Measurements from ENCODE around the gene CUEDC1. TPM values are rescaled to one million over a fixed set of nuclear protein-coding genes. Genes with fewer than 3 reads are reported as not detected.
A peak's percentile ranks its signal among the peaks of the same experiment; 100 is the strongest.

CUEDC1 gene
- total RNA-seq, 4 donors from 2014 or later: 10.2 to 45.4 (median 19.2) TPM

DNA sequence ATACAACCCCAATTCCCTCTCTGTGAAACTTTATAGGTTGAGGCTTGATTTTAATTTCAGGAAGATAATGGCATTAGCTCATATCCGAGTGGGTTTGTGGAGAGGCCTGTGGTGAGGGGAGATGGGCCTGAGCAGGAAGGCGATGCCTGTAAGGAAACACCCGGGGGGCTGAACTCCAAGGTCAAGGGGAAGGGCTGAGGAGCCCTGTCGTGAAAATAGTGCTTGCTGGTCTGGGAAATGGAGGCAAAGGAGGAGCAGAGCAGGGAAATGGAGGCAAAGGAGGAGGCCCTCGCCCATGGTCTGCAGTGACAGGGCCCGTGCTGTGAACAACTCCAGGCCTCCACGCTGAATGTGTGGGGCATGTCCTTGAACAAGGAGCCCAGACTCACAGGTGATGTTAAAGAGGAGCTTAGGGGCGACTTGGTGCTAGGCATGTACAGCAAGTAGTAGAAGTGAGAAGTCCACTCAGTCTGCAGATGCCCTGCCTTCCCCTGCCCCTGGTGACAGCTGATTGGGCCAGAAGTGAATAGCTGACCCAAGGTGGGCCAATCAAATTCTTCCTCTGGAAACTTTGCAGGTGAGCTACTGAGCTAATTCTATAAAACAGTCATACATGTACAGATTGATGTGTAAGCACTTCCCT lies 143.5 kb downstream of the CUEDC1 start:
- H3K4me3 ChIP-seq: no peak overlapping the region
- H3K36me3 ChIP-seq: no peaks in the 10 kb centered on the region
- H3K4me1 ChIP-seq: no peaks in the 10 kb centered on the region
- TF ChIP-seq, protein P1, sequence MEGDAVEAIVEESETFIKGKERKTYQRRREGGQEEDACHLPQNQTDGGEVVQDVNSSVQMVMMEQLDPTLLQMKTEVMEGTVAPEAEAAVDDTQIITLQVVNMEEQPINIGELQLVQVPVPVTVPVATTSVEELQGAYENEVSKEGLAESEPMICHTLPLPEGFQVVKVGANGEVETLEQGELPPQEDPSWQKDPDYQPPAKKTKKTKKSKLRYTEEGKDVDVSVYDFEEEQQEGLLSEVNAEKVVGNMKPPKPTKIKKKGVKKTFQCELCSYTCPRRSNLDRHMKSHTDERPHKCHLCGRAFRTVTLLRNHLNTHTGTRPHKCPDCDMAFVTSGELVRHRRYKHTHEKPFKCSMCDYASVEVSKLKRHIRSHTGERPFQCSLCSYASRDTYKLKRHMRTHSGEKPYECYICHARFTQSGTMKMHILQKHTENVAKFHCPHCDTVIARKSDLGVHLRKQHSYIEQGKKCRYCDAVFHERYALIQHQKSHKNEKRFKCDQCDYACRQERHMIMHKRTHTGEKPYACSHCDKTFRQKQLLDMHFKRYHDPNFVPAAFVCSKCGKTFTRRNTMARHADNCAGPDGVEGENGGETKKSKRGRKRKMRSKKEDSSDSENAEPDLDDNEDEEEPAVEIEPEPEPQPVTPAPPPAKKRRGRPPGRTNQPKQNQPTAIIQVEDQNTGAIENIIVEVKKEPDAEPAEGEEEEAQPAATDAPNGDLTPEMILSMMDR (IDR thresholded peaks at IDR 0.05): no peak
- no peak for TF ChIP-seq POLR2A (IDR thresholded peaks at IDR 0.05)
- peak overlapping the region in 1 of 4 donors; percentile 62 for H3K27ac ChIP-seq
- no peaks in the 10 kb centered on the region for H3K9me3 ChIP-seq
- H3K27me3 ChIP-seq: no peaks in the 10 kb centered on the region
- no peak for DNase-seq

Small RNA genes lying within 50 kb of the gene (small RNA-seq; reads per million reads assigned to genes)
- gene AC015813.4: 0 reads per million in 2 donors

Other genes with a start within 250 kb of the CUEDC1 start
- gene CCDC182, start 210.1 kb downstream of the CUEDC1 start, total RNA-seq: not detected
- gene MRPS23, start 105.4 kb downstream of the CUEDC1 start, total RNA-seq: 1 to 10 TPM in 3 of 4 donors, under 1 TPM in 1; 0.83 to 7.4 (median 5.2) TPM
- gene VEZF1, start 32.8 kb upstream of the CUEDC1 start, total RNA-seq: 10 to 100 TPM; 29.7 to 49.3 (median 39.5) TPM
- gene SRSF1, start 51.8 kb upstream of the CUEDC1 start, total RNA-seq: 100 to 1,000 TPM; 121 to 336 (median 155) TPM
- 10 to 100 TPM; 18.2 to 23.9 (median 23.8) TPM for gene DYNLL2, start 128.0 kb upstream of the CUEDC1 start, total RNA-seq
- not detected for gene OR4D1, start 193.0 kb upstream of the CUEDC1 start, total RNA-seq
- not detected for gene OR4D2, start 211.6 kb upstream of the CUEDC1 start, total RNA-seq
- not detected for gene EPX, start 237.3 kb upstream of the CUEDC1 start, total RNA-seq